Endothelial cell of umbilical vein (primary cell): Measurements from ENCODE around the gene CXCL11. TPM values are rescaled to one million over a fixed set of nuclear protein-coding genes. Genes with fewer than 3 reads are reported as not detected.

ENCODE experiments used
- BruUV-seq: library from RNA; stranded (reverse); fragments of 400-500 nt; replicated peaks from 2 replicates; lab custom pipeline; 2021; lab: Mats Ljungman, UMichigan
- CTCF ChIA-PET: fragments of 300-600, 350-600 bp; sonication (Branson Sonifier 250); formaldehyde crosslinking; loops from one replicate; lab custom pipeline; 2021; ENCODE audit warnings: antibody characterized with exemption, inconsistent platforms; lab: Charles Lee
- POLR2A ChIA-PET: fragments of 300-600, 350-600 bp; sonication (Branson Sonifier 250); formaldehyde crosslinking; loops from one replicate; lab custom pipeline; 2021; ENCODE audit warnings: antibody characterized with exemption, inconsistent platforms; lab: Charles Lee
- DNase-seq: peaks from one replicate; pipeline ENCODE4 v3.0.0-alpha.2; 2011; ENCODE audit warnings: low read depth, low spot score
- FAIRE-seq: peaks from 2 replicates; lab custom pipeline; 2011; peaks lifted over from hg19 to GRCh38; lab: Jason Lieb, UNC
- H2AFZ ChIP-seq: 2 replicates; pipeline ENCODE4 v1.6.0; 2012; ENCODE audit warnings: low read depth, low read length, control low read depth, inconsistent platforms
- H3K27ac ChIP-seq: 2 replicates; pipeline ENCODE4 v1.5.1; 2011; ENCODE audit warnings: low read depth, mild to moderate bottlenecking, control low read depth, low read length, moderate library complexity; ENCODE audit not compliant: insufficient read depth
- H3K27me3 ChIP-seq, 2 experiments: 2 replicates each; pipeline versions ENCODE4 v1.6.0 to v1.6.1; 2011; ENCODE audit warnings: low read length in 2 of 2, mixed read lengths in 1 of 2; ENCODE audit not compliant: control insufficient read depth in 2 of 2, insufficient read depth in 2 of 2
- H3K36me3 ChIP-seq, 2 experiments: 2 replicates in 1 of 2; 3 replicates in 1 of 2; pipeline ENCODE4 v1.5.1; 2011; ENCODE audit warnings: low read length in 2 of 2, mild to moderate bottlenecking in 1 of 2, moderate library complexity in 1 of 2; ENCODE audit not compliant: control insufficient read depth in 2 of 2, insufficient read depth in 2 of 2; ENCODE audit errors: extremely low read depth in 1 of 2
- H3K4me1 ChIP-seq: 3 replicates; pipeline ENCODE4 v1.5.1; 2011; ENCODE audit warnings: mild to moderate bottlenecking, low read length; ENCODE audit not compliant: control insufficient read depth, insufficient read depth; ENCODE audit errors: extremely low read depth
- H3K4me2 ChIP-seq: 2 replicates; pipeline ENCODE4 v1.6.1; 2011; ENCODE audit warnings: low read length, control low read depth, mixed read lengths; ENCODE audit not compliant: insufficient read depth
- H3K4me3 ChIP-seq, 3 experiments: fragments of 200-600 bp in 1 of 3; sonication (generic), shearing (Covaris generic) in 1 of 3; replicated peaks in 1 of 3; 2 replicates each; pipeline ENCODE4 v1.5.1; 2011 to 2016; ENCODE audit warnings: control low read depth in 3 of 3, low read length in 3 of 3, mild to moderate bottlenecking in 2 of 3, inconsistent platforms in 1 of 3, low read depth in 1 of 3, moderate library complexity in 1 of 3; ENCODE audit not compliant: insufficient read depth in 1 of 3
- H3K79me2 ChIP-seq: 2 replicates; pipeline ENCODE4 v1.6.0; 2012; ENCODE audit warnings: low read length, inconsistent platforms; ENCODE audit not compliant: control insufficient read depth, insufficient read depth
- H3K9ac ChIP-seq: replicated peaks from 2 replicates; pipeline ENCODE3; 2011; ENCODE audit warnings: low read length, control low read depth; ENCODE audit not compliant: insufficient read depth; ENCODE audit errors: extremely low read depth
- H3K9me1 ChIP-seq: replicated peaks from 3 replicates; pipeline ENCODE4 v1.6.0; 2011; ENCODE audit warnings: mild to moderate bottlenecking, low read length; ENCODE audit not compliant: control insufficient read depth, insufficient read depth; ENCODE audit errors: extremely low read depth
- H3K9me3 ChIP-seq: replicated peaks from 2 replicates; pipeline ENCODE4 v1.5.1; 2012; ENCODE audit warnings: low read length, inconsistent platforms; ENCODE audit not compliant: control insufficient read depth, insufficient read depth
- H4K20me1 ChIP-seq: replicated peaks from 2 replicates; pipeline ENCODE3; 2011; ENCODE audit warnings: mild to moderate bottlenecking, low read length; ENCODE audit not compliant: control insufficient read depth, insufficient read depth; ENCODE audit errors: extremely low read depth
- CTCF ChIP-seq, 2 donors: IDR thresholded peaks; 1 replicate in 1 of 2; 2 replicates in 1 of 2; pipeline ENCODE4 v1.5.1; 2011; ENCODE audit warnings: low read length in 2 of 2, mild to moderate bottlenecking in 2 of 2, moderate library complexity in 2 of 2, control low read depth in 1 of 2, inconsistent platforms in 1 of 2, low read depth in 1 of 2; ENCODE audit not compliant: insufficient read depth in 1 of 2; ENCODE audit errors: extremely low read depth in 1 of 2
- EZH2 ChIP-seq: IDR thresholded peaks from 2 replicates; pipeline ENCODE4 v1.6.1; 2012; ENCODE audit warnings: borderline replicate concordance, low read depth, mild to moderate bottlenecking, moderate library complexity, low read length, inconsistent platforms; ENCODE audit not compliant: severe bottlenecking
- FOS ChIP-seq: IDR thresholded peaks from 2 replicates; pipeline ENCODE4 v1.6.1; 2011; ENCODE audit warnings: mild to moderate bottlenecking, low read length, moderate library complexity, borderline replicate concordance; ENCODE audit not compliant: insufficient read depth
- GATA2 ChIP-seq: IDR thresholded peaks from 2 replicates; pipeline ENCODE4 v1.7.0; 2011; ENCODE audit warnings: low read depth, mild to moderate bottlenecking, moderate library complexity, mixed read lengths, low read length; ENCODE audit not compliant: insufficient read length, insufficient read depth
- JUN ChIP-seq: IDR thresholded peaks from 2 replicates; pipeline ENCODE4 v1.6.1; 2011; ENCODE audit warnings: borderline replicate concordance, low read depth; ENCODE audit not compliant: insufficient read length, insufficient read depth
- MAX ChIP-seq: IDR thresholded peaks from 2 replicates; pipeline ENCODE4 v1.6.1; 2011; ENCODE audit not compliant: insufficient read depth, insufficient read length
- MYC ChIP-seq: IDR thresholded peaks from one replicate; pipeline ENCODE4 v1.6.1; 2011; ENCODE audit warnings: mild to moderate bottlenecking, low read depth, low read length
- POLR2A ChIP-seq: IDR thresholded peaks from 2 replicates; pipeline ENCODE4 v1.6.1; 2012; ENCODE audit warnings: low read depth, mild to moderate bottlenecking, control low read depth, low read length
- POLR2AphosphoS5 ChIP-seq: IDR thresholded peaks from 2 replicates; pipeline ENCODE4 v1.6.1; 2012; ENCODE audit warnings: low read depth, mild to moderate bottlenecking, control low read depth, low read length, moderate library complexity; ENCODE audit not compliant: insufficient read depth
- dilution Hi-C: fragments of 300-500 bp; cut with MboI; formaldehyde crosslinking; loops from one replicate; pipeline ENCODE4 v1.15.0; 2019; ENCODE audit warnings: low sequenced_read_pairs; ENCODE audit not compliant: extremely low pct_ligation_motif_present
- intact Hi-C: fragments of 100-400 bp; cut with micrococcal nuclease; formaldehyde crosslinking; loops from one replicate; pipeline ENCODE4 v1.10.0; 2022
- polyA plus RNA-seq, 4 experiments: library from polyadenylated mRNA; depleted of rRNA in 3 of 4; stranded (reverse) in 3 of 4; unstranded in 1 of 4; fragments of >200 nt; gene quantifications; 2 replicates each; pipeline versions ENCODE4 v1.2.1 to v1.2.3, GENCODE V29; 2011 to 2012; ENCODE audit warnings: missing spikeins in 1 of 4
- total RNA-seq: library from RNA; stranded (reverse); gene quantifications from 2 replicates; pipeline ENCODE4 v1.2.3, GENCODE V29; 2021

Gene CXCL11
- total and polyA plus RNA-seq, 2 donors (not counting 3 experiments of a cell fraction or from before 2014, with no cell fraction given): 0.91 to 1.1 TPM

- no TSS peak for BruUV-seq
- H3K9me3 ChIP-seq: no peaks in the 10 kb centered on the region
- no peak overlapping the region for H3K27ac ChIP-seq
- H3K4me2 ChIP-seq: peak overlapping the region; percentile 31
- peak; percentile 15 for FAIRE-seq
- peaks cover 5% of the 10 kb centered on the region for H3K4me1 ChIP-seq
- no peaks in the 10 kb centered on the region for H3K36me3 ChIP-seq
- no peaks in the 10 kb centered on the region for H3K79me2 ChIP-seq
- no peaks in the 10 kb centered on the region for H4K20me1 ChIP-seq
- no peak overlapping the region for H3K4me3 ChIP-seq
- H3K27me3 ChIP-seq: no peaks in the 10 kb centered on the region
- intact Hi-C loops (no loop called here), dilution Hi-C loops (no loop called here)
- POLR2A ChIA-PET: no interaction called here
- peak overlapping the region; percentile 72 for H2AFZ ChIP-seq
- CTCF ChIA-PET: interaction anchor here (1.0 kb wide), 1 partner anchor 17 kb away, joined by 4 read pairs; no protein-coding TSS in a partner anchor
- no peak for TF ChIP-seq GATA2
- TF ChIP-seq MAX: no peak
- no peak for TF ChIP-seq MYC
- TF ChIP-seq FOS: no peak
- no peak for TF ChIP-seq POLR2AphosphoS5
- no peak for TF ChIP-seq CTCF (IDR thresholded peaks at IDR 0.05; ENCODE audit: extremely low read depth in 1 of 2, insufficient read depth in 1 of 2, low read depth in 1 of 2, low read length in 2 of 2)
- no peak for TF ChIP-seq JUN
- TF ChIP-seq POLR2A: no peak
- no peak for TF ChIP-seq EZH2
- H3K9ac ChIP-seq: no peak overlapping the region
- DNase-seq: peak; percentile 28
- H3K9me1 ChIP-seq: no peaks in the 10 kb centered on the region
These were observed 23.5 kb downstream of the CXCL11 start for GRCh38 chr4:76012388-76012801.
